CD4-positive, alpha-beta T cell treated with Interleukin-1 beta for 1 hour (primary cell): Measurements from ENCODE around the gene NECTIN1.

ENCODE experiments used
- DNase-seq, 2 donors: peaks; one replicate each; pipeline ENCODE4 v3.0.0-alpha.2; 2020 to 2022

Gene NECTIN1

GRCh38 chr11:119712006-119712405 is 17.0 kb downstream of the NECTIN1 start:
- DNase-seq, result no peak

- DNase-seq, result no peak
Measured at GRCh38 chr11:119711476-119711875, 17.5 kb downstream of the NECTIN1 start.

- DNase-seq, result no peak
Measured at GRCh38 chr11:119710417-119710816, 18.6 kb downstream of the NECTIN1 start.

GRCh38 chr11:119709638-119710346 is 19.2 kb downstream of the NECTIN1 start:
- DNase-seq, result no peak

GRCh38 chr11:119709171-119709570 is 19.8 kb downstream of the NECTIN1 start:
- DNase-seq, result no peak

GRCh38 chr11:119708384-119708783 is 20.6 kb downstream of the NECTIN1 start:
- DNase-seq, result no peak

GRCh38 chr11:119706887-119707286 is 22.1 kb downstream of the NECTIN1 start:
- no peak for DNase-seq

GRCh38 chr11:119706029-119706428 is 23.0 kb downstream of the NECTIN1 start:
- no peak for DNase-seq

GRCh38 chr11:119705362-119705761 is 23.6 kb downstream of the NECTIN1 start:
- no peak for DNase-seq

- no peak for DNase-seq
Measured at GRCh38 chr11:119704849-119705248, 24.2 kb downstream of the NECTIN1 start.

- DNase-seq, result no peak
Measured at GRCh38 chr11:119701591-119702549, 27.1 kb downstream of the NECTIN1 start.

- no peak for DNase-seq
Measured at GRCh38 chr11:119700536-119701346, 28.3 kb downstream of the NECTIN1 start.

- no peak for DNase-seq
Measured at GRCh38 chr11:119700030-119700429, 29.0 kb downstream of the NECTIN1 start.

- no peak for DNase-seq
Measured at GRCh38 chr11:119699227-119699626, 29.8 kb downstream of the NECTIN1 start.

- DNase-seq, result no peak
Measured at GRCh38 chr11:119697882-119698281, 31.1 kb downstream of the NECTIN1 start.

GRCh38 chr11:119697445-119697844 is 31.6 kb downstream of the NECTIN1 start:
- no peak for DNase-seq

- no peak for DNase-seq
Measured at GRCh38 chr11:119696378-119697222, 32.4 kb downstream of the NECTIN1 start.

GRCh38 chr11:119694334-119694733 is 34.7 kb downstream of the NECTIN1 start:
- no peak for DNase-seq

GRCh38 chr11:119693253-119693815 is 35.7 kb downstream of the NECTIN1 start:
- no peak for DNase-seq

GRCh38 chr11:119692540-119692820 is 36.5 kb downstream of the NECTIN1 start:
- DNase-seq, result no peak

GRCh38 chr11:119691701-119692539 is 37.1 kb downstream of the NECTIN1 start:
- DNase-seq, result no peak
